HG02840 (cell line): ENCODE data around the gene FHIT.

Experiments
- ATAC-seq: cut with Tn5 transposase; IDR thresholded peaks from one replicate; pipeline ENCODE4 v1.9.1; 2021; ENCODE audit warnings: mild to moderate bottlenecking, moderate library complexity, moderate number of reproducible peaks; ENCODE audit not compliant: unreplicated experiment, low FRiP score

The FHIT gene

GRCh38 chr3:61177450-61177849, 73.8 kb downstream of the FHIT start:
- ATAC-seq, result no peak

- no peak for ATAC-seq
Observed at GRCh38 chr3:61173676-61174075, 77.6 kb downstream of the FHIT start.

GRCh38 chr3:61172684-61173083, 78.6 kb downstream of the FHIT start:
- no peak for ATAC-seq

- ATAC-seq, result no peak
Observed at GRCh38 chr3:61172203-61172602, 79.0 kb downstream of the FHIT start.

GRCh38 chr3:61169621-61170251, 81.5 kb downstream of the FHIT start:
- ATAC-seq, result no peak

DNA sequence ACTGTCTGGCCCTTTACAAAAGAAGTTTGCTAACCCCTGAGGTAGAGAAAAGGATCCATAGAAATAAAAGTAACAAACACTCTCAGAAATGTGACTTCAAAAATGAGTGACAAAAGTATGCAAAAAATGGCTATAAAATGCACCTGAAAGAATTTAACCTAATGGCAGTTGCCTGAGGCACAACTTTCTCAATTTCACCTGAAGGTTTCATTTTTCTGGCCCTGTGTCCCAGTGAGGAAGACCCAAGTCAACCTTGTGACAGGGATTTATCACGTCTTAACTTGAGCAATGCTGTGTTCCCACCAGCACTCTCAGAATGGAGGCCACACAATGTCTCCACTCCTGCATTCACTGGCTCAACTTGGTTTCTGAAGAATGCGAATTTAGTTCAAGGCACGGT, 83.0 kb downstream of the FHIT start:
- no peak for ATAC-seq

- ATAC-seq, result no peak
Observed at GRCh38 chr3:61162965-61163364, 88.3 kb downstream of the FHIT start.

DNA sequence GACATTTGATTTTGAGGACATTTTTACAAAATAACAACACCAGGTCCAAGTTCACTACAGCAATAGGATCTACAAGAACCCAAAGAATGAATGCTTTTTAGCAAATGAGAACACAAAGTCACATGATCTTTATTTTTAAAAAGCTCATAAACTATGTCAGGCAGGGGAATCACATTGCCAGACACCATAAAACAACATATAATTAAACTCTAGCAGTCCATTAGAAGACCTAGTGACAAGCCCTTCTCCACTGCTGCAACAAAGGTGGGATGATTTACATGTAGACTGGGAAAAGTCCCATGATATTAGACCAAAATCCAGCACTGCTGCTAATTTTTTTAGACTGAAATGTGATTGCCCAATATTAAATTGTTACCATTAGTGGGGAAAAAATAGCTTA, 92.6 kb downstream of the FHIT start:
- no peak for ATAC-seq

DNA sequence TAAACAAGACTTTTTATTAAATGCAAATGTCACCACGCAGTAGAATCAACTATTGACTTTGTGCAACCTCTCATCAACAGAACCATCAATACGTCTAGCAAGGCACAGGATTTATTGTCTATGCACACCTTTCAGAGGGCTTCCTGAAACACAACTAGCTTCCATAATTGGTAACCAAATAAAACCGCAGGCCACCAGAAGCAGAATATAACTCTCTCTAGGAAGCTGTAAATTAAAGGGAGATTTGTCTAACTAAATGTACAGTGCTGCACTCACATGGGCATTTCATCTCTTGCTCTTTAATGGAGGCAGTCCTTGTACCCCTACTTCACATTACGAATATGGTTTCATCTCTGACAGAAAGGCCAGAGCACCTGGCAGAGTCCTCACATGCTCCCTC, 93.0 kb downstream of the FHIT start:
- ATAC-seq, result no peak

GRCh38 chr3:61157414-61157813, 93.8 kb downstream of the FHIT start:
- peak; percentile 65 for ATAC-seq

DNA sequence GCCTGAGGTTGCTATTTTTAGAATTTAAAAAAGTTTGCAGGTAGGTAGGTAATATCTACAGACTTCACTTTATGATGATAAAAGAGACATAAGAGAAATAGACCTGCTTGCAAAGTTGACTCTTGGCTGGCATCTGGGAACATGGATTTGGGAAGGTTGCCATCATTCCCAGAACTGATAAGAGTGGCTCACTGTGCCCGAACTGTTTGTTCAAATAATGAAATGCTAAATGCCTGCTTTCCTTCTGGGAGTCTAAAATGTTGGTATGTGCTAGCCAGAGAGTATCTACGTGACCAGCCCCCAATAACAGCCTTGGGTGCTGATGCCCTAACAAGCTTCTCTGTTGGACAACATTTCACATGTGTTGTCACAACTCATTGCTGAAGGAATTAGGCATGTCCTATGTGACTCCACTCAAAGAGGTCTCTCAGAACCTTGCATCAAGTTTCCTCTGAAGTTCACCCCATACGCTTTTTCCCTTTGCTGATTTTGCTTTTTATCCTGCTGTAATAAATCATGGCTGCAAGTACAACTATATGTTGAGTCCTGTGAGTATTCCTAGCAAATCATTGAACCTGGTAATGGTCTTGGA, 95.5 kb downstream of the FHIT start:
- no peak for ATAC-seq

GRCh38 chr3:61154457-61155198, 96.6 kb downstream of the FHIT start:
- ATAC-seq, result no peak

- no peak for ATAC-seq
Observed at GRCh38 chr3:61152071-61152470, 99.2 kb downstream of the FHIT start.

- ATAC-seq, result no peak
Observed at GRCh38 chr3:61149236-61149635, 102.0 kb downstream of the FHIT start.

- ATAC-seq, result no peak
Observed at GRCh38 chr3:61146010-61146890, 105.0 kb downstream of the FHIT start.

GRCh38 chr3:61141697-61142096, 109.6 kb downstream of the FHIT start:
- ATAC-seq, result no peak

DNA sequence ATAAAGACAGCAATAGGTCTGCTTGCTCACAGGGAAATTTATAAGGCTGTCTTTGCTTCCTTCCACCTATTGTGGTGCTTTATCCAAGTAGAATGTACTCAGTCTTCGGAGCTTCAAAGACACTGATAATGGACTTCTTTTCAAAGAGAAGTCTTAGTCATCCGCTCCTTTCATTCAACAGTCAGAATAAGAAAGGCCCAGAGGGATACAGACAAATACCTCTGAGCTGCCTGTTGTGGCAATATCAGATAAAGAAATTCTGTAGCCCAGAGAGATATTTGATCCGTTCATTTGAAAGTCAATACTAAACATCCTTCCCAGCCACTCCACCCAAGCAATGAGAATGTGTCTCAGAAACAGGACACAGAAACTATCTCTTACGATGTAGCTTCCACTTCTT, 110.0 kb downstream of the FHIT start:
- ATAC-seq, result no peak

DNA sequence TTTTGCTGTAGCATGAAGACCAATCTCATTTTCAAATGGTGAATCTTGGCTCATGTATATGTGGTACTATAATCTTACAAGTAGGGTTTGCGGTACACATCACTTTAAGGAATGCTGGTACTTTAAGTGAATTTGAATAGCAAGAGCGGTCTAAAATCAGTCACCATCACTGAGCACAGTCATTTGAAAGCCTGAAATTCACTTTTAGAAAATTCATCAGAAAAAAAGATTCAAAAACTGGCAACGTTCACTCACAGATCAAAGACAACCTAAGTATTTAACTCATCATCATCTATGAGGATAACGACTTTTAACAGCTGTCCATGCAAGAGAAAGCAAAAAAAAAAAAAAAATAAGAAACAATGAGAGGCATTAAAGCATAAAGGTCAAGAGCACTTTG, 111.6 kb downstream of the FHIT start:
- no peak for ATAC-seq

GRCh38 chr3:61138401-61138800, 112.9 kb downstream of the FHIT start:
- no peak for ATAC-seq

- ATAC-seq, result no peak
Observed at GRCh38 chr3:61136191-61136590, 115.1 kb downstream of the FHIT start.

DNA sequence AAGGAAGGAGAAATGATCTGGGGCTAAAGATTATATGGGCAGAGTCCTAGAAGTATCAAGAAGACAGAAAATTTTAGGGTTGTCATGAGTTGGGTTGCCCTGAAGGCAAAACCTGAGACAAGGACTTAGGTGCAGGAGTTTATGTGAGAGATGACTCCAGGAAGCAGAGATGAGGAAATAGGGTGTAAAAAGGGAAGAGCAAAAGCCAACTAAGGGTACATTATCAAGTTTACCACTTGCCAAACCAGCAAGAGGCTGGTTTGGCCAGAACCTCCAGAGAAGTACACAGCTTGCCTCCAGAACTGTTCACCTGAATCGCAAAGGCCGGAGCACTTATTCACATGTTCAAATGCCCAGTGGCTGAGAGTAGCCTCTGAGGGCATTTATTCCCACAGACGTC, 116.7 kb downstream of the FHIT start:
- no peak for ATAC-seq
